ENCODE data around the gene CLEC2D.

The CLEC2D gene

DNA sequence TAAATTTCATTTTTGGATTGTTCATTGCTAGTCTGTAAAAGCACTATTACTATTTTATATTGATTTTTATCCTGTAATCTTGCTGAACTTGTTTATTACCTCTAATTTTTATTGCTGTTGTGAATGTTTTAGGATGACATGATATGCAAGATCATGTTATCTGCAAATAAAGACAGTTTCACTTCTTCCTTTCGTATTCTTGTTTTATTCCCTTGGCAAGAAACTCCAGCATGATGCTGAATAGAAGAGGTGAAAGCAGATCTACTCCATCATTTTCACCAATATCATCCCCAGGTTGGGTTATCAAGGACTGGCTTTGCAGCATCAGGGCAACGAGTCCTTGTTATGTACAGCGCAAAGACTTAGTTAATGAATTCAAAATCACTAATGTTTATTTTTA lies 66.1 kb downstream of the CLEC2D start:
- no peak for TF ChIP-seq CTCF (IDR thresholded peaks at IDR 0.05)

GRCh38 chr12:9736936-9737705 lies 67.6 kb downstream of the CLEC2D start:
- no peak for TF ChIP-seq CTCF (IDR thresholded peaks at IDR 0.05)

GRCh38 chr12:9740106-9740750 lies 70.7 kb downstream of the CLEC2D start:
- no peak for TF ChIP-seq CTCF (IDR thresholded peaks at IDR 0.05)

DNA sequence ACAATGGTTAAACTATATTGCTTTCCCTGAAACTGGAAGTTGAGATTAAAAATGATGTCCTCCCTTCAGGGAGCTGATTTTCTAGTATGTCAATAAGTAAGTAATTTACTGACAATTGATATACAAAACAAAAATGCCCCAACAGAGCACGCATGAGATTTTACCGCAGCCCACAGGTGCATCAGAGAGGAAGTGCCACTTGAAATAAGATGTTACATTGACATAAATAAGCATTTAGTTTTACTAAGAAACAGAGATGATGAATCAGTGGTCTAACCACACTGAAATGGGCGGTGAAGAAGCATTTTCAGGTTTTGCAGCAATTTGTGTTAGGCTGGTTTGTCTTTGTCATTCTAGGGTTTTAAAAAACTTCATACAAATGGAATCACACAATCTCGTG lies 72.2 kb downstream of the CLEC2D start:
- TF ChIP-seq CTCF (IDR thresholded peaks at IDR 0.05) = no peak

- no peak for TF ChIP-seq CTCF (IDR thresholded peaks at IDR 0.05)
These were observed 73.1 kb downstream of the CLEC2D start for GRCh38 chr12:9742661-9743060.

DNA sequence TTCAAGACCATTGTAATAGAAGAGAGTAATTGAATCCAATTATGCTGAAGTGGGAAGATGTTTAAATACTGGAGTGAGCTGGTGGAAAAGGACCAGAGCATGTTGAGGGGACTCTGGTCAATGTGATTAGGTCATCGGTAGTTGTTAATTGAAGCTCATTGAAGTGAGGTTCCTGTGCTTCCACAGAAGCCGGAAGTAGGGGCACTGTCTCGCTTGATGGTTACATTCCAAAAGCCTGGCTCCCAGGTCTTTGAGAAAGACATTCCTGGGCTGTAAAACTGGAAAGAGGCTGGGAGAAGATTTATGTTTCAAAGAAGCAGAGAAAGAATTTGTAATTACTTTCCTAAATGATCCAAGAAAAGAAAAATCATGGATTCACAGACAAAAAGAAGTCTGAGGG lies 75.7 kb downstream of the CLEC2D start:
- no peak for TF ChIP-seq CTCF (IDR thresholded peaks at IDR 0.05)
